H4 (cell line): ENCODE measurements around the gene LY6G5B. TPM values are rescaled to one million over a fixed set of nuclear protein-coding genes. Genes with fewer than 3 reads are reported as not detected.

Experiments used
- DNase-seq: peaks from one replicate; pipeline ENCODE4 v3.0.0-alpha.2; 2015; ENCODE audit warnings: low spot score
- total RNA-seq: library from RNA; depleted of rRNA; stranded (reverse); fragments of >200 nt; shearing (Covaris generic); gene quantifications from 2 replicates; pipeline ENCODE4 v1.2.3, GENCODE V29; 2014

LY6G5B gene
- total RNA-seq, 1 experiment from 2014 or later, result not detected

GRCh38 chr6:31641370-31641769 lies 28.4 kb upstream of the LY6G5B start:
- DNase-seq, result no peak

- no peak for DNase-seq
Observed at GRCh38 chr6:31642798-31643570, 26.8 kb upstream of the LY6G5B start.

- DNase-seq, result no peak
Observed at GRCh38 chr6:31643818-31644454, 25.8 kb upstream of the LY6G5B start.

GRCh38 chr6:31645325-31645724 lies 24.5 kb upstream of the LY6G5B start:
- DNase-seq, result no peak

GRCh38 chr6:31651602-31652191 lies 18.1 kb upstream of the LY6G5B start:
- peak; percentile 78 for DNase-seq

- peak; percentile 88 for DNase-seq
Observed at GRCh38 chr6:31652925-31653724, 16.7 kb upstream of the LY6G5B start.

- no peak for DNase-seq
Observed at GRCh38 chr6:31654574-31655348, 15.0 kb upstream of the LY6G5B start.

GRCh38 chr6:31655349-31656237 lies 14.2 kb upstream of the LY6G5B start, which contains the start of gene APOM:
APOM (plus strand) TSS chr6:31655894; CDS start chr6:31655967, 73 bp downstream.
- no peak for DNase-seq

GRCh38 chr6:31657406-31658157 lies 12.2 kb upstream of the LY6G5B start:
- no peak for DNase-seq

GRCh38 chr6:31658158-31658688 lies 11.6 kb upstream of the LY6G5B start:
- DNase-seq, result no peak

GRCh38 chr6:31658983-31659648 lies 10.7 kb upstream of the LY6G5B start:
- no peak for DNase-seq

GRCh38 chr6:31659649-31660380 lies 10.0 kb upstream of the LY6G5B start:
- DNase-seq, result no peak

GRCh38 chr6:31660381-31661261 lies 9.2 kb upstream of the LY6G5B start, which contains the start of gene C6orf47:
C6orf47 (minus strand) TSS chr6:31660778; CDS start chr6:31659947, 831 bp downstream.
- peak; percentile 68 for DNase-seq

GRCh38 chr6:31661262-31662123 lies 8.3 kb upstream of the LY6G5B start:
- no peak for DNase-seq

- no peak for DNase-seq
Observed at GRCh38 chr6:31662124-31662723, 7.6 kb upstream of the LY6G5B start.
